IPS-18a (cell line): ENCODE results near the gene AGBL1.

Source experiments
- H3K27ac ChIP-seq: one replicate; pipeline ENCODE4 v1.5.1; 2013; ENCODE audit warnings: low read length
- H3K27me3 ChIP-seq: one replicate; pipeline ENCODE4 v1.6.1; 2013; ENCODE audit warnings: mild to moderate bottlenecking, low read length; ENCODE audit not compliant: control insufficient read depth, insufficient read depth
- H3K36me3 ChIP-seq: one replicate; pipeline ENCODE4 v1.6.1; 2013; ENCODE audit warnings: low read depth, low read length; ENCODE audit not compliant: control insufficient read depth
- H3K4me1 ChIP-seq: one replicate; pipeline ENCODE4 v1.6.1; 2013; ENCODE audit warnings: low read depth, low read length; ENCODE audit not compliant: control insufficient read depth
- H3K4me3 ChIP-seq: one replicate; pipeline ENCODE4 v1.5.1; 2013; ENCODE audit warnings: low read length
- H3K9ac ChIP-seq: one replicate; pipeline ENCODE4 v1.6.1; 2013; ENCODE audit warnings: mild to moderate bottlenecking, low read length, moderate library complexity
- H3K9me3 ChIP-seq: one replicate; pipeline ENCODE4 v1.6.1; 2013; ENCODE audit warnings: low read depth, low read length; ENCODE audit not compliant: control insufficient read depth

AGBL1 gene

DNA sequence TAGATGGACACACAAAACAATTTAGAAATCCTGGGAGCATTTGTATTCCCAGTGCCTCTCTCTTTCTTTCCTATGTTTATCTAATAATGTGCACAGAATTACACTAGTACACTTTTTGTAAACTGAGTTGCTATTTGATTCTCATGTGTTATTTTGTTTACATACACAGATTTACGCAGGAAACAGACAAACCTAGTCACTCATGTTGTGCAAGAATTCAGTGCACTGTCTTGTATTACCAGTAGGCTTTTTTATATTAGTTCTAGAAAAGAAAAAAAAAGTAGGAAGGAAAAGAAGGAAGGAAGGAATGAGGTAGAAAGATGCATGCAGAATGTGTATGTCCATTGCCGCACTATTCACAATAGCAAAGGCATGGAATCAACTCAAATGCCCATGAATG, 257.4 kb downstream of the AGBL1 start:
- Histone ChIP-seq H3K27me3 (no peaks in the 10 kb centered on the region), H3K9me3 (no peaks in the 10 kb centered on the region), H3K9ac (no peak overlapping the region), H3K4me1 (no peaks in the 10 kb centered on the region), H3K36me3 (no peaks in the 10 kb centered on the region), H3K4me3 (no peak overlapping the region), H3K27ac (no peak overlapping the region)

DNA sequence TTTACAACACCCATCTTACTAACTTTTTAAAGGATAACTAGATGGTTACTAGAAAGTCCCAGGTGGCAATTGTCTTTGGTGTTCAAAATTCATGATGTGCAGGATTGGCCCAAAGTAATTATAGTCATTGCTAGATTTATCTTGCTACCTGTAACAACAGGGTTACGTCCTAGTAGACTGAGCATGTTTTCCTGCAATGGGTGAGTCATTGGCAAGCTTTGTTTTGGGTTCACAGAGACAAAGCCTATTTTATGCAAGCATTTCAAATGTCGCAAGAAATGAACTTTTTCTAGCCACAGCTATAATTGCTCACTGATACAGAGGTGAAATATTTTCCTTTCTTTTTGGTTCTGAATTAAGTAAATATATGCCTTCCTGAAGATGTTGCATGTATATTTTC, 267.6 kb downstream of the AGBL1 start:
- H3K9me3 ChIP-seq: no peaks in the 10 kb centered on the region
- H3K9ac ChIP-seq: no peak overlapping the region
- no peak overlapping the region for H3K4me3 ChIP-seq
- no peak overlapping the region for H3K27ac ChIP-seq
- H3K27me3 ChIP-seq: no peaks in the 10 kb centered on the region
- no peaks in the 10 kb centered on the region for H3K36me3 ChIP-seq
- H3K4me1 ChIP-seq: no peaks in the 10 kb centered on the region

DNA sequence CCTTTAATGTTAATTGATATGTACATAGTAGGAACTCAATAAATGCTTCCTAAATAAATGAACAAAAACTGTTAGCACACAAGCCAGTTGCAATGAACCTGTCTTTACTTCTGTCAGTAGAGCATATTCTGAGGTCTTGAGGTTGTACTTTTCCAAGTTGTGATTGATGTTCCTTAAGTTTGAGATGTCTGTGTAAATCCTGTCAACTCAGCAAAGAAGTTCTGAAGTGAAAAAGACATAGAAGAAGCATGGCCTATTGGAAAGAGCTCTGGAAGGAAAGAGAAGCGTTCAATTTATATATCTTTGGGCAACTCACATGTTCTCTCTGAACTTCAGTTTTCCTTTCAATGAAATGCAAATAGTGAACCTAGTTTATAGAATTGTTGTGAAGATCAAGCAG, 269.9 kb downstream of the AGBL1 start:
- Histone ChIP-seq H3K4me1 (no peaks in the 10 kb centered on the region), H3K27ac (no peak overlapping the region)

DNA sequence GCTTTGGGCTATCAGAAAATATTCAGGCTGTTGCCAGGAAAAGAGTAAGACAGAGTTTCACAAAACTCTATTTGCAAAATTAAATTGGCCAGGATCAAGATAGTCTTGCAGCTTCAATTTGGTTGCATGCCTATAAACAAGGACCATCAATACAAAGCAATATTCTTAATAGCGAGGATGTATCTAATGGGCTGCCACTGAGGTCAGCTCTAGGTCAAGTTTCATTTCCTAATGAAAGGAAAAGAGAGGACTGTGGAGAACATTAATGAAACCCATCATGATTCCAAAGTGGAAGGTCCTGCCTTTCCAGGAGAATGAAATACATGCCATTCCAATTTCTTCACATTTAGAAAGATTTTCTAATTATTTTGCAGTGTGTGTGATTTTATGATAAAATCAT, 273.5 kb downstream of the AGBL1 start:
- Histone ChIP-seq H3K9ac (no peak overlapping the region), H3K27ac (no peak overlapping the region), H3K9me3 (no peaks in the 10 kb centered on the region), H3K27me3 (no peaks in the 10 kb centered on the region), H3K36me3 (no peaks in the 10 kb centered on the region), H3K4me3 (no peak overlapping the region), H3K4me1 (no peaks in the 10 kb centered on the region)

More for the DNA sequence above, 269.9 kb downstream of the AGBL1 start:
- H3K4me3 ChIP-seq: no peak overlapping the region
- H3K9ac ChIP-seq: no peak overlapping the region
- H3K9me3 ChIP-seq: no peaks in the 10 kb centered on the region
- H3K36me3 ChIP-seq: no peaks in the 10 kb centered on the region
- H3K27me3 ChIP-seq: no peaks in the 10 kb centered on the region

DNA sequence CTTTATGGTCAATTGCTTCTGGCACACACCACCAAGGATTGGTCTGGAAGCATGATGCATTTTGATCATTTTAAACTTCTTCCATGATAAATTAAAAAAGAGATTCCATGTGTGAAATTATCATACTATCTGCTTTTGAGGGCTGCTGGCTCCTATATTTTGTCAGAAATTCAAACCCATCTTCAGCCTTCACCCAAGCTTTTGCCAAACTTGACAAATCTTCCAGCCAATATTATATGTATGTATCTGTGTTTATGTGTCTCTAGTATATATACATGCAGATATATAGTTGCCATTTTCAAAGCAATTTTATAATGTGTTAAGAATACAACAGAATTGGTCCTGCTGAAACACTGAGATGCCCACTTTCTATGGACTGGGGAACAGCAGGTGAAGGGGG, 275.7 kb downstream of the AGBL1 start:
- Histone ChIP-seq H3K4me1 (no peaks in the 10 kb centered on the region), H3K36me3 (no peaks in the 10 kb centered on the region), H3K9me3 (no peaks in the 10 kb centered on the region), H3K27me3 (no peaks in the 10 kb centered on the region), H3K27ac (no peak overlapping the region), H3K9ac (no peak overlapping the region), H3K4me3 (no peak overlapping the region)

DNA sequence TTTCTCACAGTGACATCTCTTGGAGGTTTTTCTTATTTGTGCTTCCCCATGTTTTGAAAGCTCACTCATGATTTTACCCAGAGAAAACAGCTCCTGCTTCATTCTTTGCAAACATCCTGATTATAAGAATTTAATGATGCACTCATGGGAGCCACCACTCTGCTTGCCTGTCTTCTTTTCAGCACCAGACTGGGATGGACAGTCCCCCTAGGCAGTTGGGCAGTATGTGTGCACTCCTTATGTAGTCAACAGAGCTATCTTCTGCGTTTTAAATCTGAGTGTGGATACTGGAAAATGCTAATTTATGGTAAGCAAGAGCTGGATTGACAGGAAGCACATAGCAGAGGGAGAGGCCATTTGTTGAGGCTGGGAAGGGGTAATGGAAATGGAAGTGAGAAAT, 276.1 kb downstream of the AGBL1 start:
- Histone ChIP-seq H3K27me3 (no peaks in the 10 kb centered on the region), H3K9me3 (no peaks in the 10 kb centered on the region), H3K9ac (no peak overlapping the region), H3K36me3 (no peaks in the 10 kb centered on the region), H3K27ac (no peak overlapping the region), H3K4me3 (no peak overlapping the region), H3K4me1 (no peaks in the 10 kb centered on the region)

DNA sequence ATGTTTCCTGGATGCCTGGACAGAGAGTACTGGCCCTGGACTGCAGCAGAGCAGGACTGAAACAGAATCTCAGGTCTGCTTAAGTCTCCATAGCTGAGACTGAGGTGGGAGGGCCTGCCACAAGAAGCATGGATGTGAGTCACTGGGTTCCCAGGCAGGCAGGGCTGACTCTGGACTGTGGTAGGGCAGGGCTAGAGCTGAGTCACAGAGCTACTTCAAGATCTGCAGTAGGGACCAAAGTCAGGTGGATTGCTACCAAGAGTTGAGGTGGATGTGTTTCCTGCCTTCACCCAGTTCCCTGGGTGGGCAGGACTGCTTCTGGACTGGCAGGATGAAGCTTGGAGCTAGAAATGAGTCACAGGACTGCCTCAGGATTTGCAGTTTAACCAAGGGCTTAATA, 282.9 kb downstream of the AGBL1 start:
- no peak overlapping the region for H3K4me3 ChIP-seq
- no peak overlapping the region for H3K9ac ChIP-seq
- no peaks in the 10 kb centered on the region for H3K4me1 ChIP-seq
- peaks cover 3% of the 10 kb centered on the region for H3K9me3 ChIP-seq
- no peak overlapping the region for H3K27ac ChIP-seq
- no peaks in the 10 kb centered on the region for H3K27me3 ChIP-seq
- no peaks in the 10 kb centered on the region for H3K36me3 ChIP-seq

DNA sequence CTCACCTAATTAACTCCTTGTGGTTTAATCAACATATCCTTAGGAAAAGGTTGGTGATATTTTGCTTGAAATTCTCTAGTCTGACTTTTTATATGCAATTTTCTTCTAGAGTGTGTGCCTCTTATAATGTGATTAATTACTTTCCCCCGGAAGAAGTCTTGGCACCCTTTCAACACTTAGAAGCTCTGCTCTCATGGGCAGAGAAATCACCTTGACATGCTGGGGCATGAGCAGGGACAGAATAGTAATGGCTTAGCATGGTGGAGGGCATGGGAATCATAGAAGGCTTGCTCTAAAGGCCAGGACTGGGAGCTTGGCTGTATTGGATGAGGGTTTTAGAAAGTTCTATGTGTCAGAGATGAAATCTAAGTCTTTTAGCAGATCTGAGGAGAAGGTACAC, 293.5 kb downstream of the AGBL1 start:
- Histone ChIP-seq H3K4me3 (no peak overlapping the region), H3K27me3 (no peaks in the 10 kb centered on the region), H3K9me3 (no peaks in the 10 kb centered on the region), H3K9ac (no peak overlapping the region), H3K36me3 (no peaks in the 10 kb centered on the region), H3K4me1 (no peaks in the 10 kb centered on the region), H3K27ac (no peak overlapping the region)

DNA sequence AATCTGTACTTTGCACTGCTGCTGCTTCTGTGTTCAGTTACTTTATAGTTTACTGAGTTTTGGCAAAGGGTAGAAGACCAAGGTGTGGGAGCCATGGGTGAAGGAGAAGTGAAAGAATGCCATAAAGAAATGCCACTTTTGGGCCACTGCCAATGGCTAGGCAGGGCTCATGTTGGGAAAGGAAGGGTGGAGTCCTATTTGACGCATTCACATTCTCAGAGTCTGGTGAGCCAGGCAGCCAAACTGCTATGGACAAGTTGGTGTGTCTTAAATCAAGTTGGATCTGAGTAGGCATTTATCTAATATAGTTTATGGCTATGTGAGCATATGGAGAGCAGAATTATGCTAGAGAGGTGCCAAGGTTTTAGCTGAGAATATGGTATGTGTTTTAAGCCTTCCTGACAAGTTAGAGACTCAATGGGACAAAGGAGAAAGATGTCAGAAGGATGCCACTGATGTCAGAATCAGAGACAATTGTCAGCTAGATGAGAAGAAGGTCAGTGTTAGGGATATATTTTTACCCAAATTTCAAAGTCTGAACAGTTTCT, 296.1 kb downstream of the AGBL1 start:
- H3K27ac ChIP-seq: no peak overlapping the region
- peaks cover 4% of the 10 kb centered on the region for H3K4me1 ChIP-seq
- H3K9me3 ChIP-seq: no peaks in the 10 kb centered on the region
- H3K4me3 ChIP-seq: no peak overlapping the region
- no peaks in the 10 kb centered on the region for H3K27me3 ChIP-seq
- H3K36me3 ChIP-seq: no peaks in the 10 kb centered on the region
- no peak overlapping the region for H3K9ac ChIP-seq

DNA sequence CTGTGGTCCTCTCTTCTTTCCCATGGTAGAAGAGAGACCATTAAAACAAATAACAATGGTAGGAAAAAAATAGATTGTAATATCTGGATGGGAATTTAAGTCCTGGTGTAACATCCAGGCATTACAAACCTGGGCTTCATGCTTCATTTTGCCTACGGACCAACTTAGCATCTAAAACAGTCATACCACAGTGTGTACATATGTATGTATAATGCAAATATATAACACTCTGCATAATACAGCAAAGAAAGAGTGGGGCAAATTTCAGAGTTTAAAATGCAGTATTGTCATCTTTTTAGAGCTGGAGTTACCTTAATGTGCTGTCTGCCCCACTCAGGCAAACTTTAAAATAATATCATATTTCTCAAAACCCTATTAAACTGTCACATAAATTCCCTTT, 298.2 kb downstream of the AGBL1 start:
- Histone ChIP-seq H3K4me3 (no peak overlapping the region), H3K27me3 (no peaks in the 10 kb centered on the region), H3K27ac (no peak overlapping the region), H3K4me1 (peaks cover 6% of the 10 kb centered on the region), H3K9ac (no peak overlapping the region), H3K9me3 (no peaks in the 10 kb centered on the region), H3K36me3 (no peaks in the 10 kb centered on the region)

DNA sequence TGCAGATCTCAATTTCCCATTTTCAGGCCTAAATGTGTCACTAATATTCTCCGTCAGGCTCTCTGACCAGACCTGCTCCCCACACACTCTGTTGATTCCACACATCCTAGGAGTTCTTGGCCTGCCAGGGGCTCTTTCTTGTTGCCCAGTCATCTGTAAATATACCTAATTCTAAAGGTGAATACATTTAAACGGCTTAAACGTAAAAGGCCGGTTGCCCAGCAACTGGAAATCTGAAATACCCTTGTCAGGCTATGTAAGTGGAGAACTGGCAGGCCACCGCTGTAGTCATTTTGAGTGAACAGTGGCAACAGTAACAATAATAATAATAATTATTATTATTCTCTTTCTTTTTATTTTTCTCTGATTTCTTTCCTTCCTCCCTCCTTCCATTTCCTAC, 302.7 kb downstream of the AGBL1 start:
- no peaks in the 10 kb centered on the region for H3K27me3 ChIP-seq
- H3K4me1 ChIP-seq: peaks cover 6% of the 10 kb centered on the region
- H3K9ac ChIP-seq: no peak overlapping the region
- no peaks in the 10 kb centered on the region for H3K36me3 ChIP-seq
- no peaks in the 10 kb centered on the region for H3K9me3 ChIP-seq
- H3K27ac ChIP-seq: no peak overlapping the region
- H3K4me3 ChIP-seq: no peak overlapping the region

DNA sequence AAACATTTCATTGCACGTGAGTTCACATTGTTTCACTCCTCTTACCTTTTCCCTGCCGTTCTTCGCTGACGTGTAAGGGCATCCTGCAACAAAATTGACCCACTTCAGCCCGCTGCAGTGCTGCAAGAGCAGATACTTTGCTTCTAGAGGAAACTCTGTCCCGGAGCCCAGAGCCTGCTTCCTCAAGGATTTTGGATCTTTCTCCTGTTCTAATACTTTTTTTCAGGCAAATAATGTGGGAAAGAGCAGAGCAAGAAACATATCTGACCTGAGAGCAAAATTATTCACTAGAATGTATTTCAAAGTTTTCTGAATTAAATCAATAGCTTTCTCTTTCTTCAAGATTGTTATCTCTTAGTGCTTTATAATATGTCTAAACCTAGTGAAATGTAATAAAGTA, 303.9 kb downstream of the AGBL1 start:
- peaks cover 6% of the 10 kb centered on the region for H3K4me1 ChIP-seq
- no peaks in the 10 kb centered on the region for H3K27me3 ChIP-seq
- H3K9me3 ChIP-seq: no peaks in the 10 kb centered on the region
- no peak overlapping the region for H3K9ac ChIP-seq
- H3K27ac ChIP-seq: no peak overlapping the region
- no peak overlapping the region for H3K4me3 ChIP-seq
- H3K36me3 ChIP-seq: no peaks in the 10 kb centered on the region
